Activated B cell treated with CpG ODN at 0.5 μM for 24 hours (primary cell): ENCODE results near the gene WASL. TPM values are rescaled to one million over a fixed set of nuclear protein-coding genes. Genes with fewer than 3 reads are reported as not detected.

Source experiments
- ATAC-seq: fragments of 200-7000 bp; cut with Tn5 transposase; one replicate; pipeline ENCODE4 v1.10.0; 2021; ENCODE audit warnings: low read depth, mild to moderate bottlenecking, moderate library complexity
- CTCF ChIA-PET: fragments of 350-600 bp; sonication (Branson Sonifier 250); formaldehyde crosslinking; loops from one replicate; lab custom pipeline; 2021; ENCODE audit warnings: antibody characterized with exemption; lab: Charles Lee
- POLR2A ChIA-PET: fragments of 350-600 bp; sonication (Branson Sonifier 250); formaldehyde crosslinking; loops from one replicate; lab custom pipeline; 2021; ENCODE audit warnings: antibody characterized with exemption; lab: Charles Lee
- DNase-seq: peaks from one replicate; pipeline ENCODE4 v3.0.0; 2022
- H3K27ac Mint-ChIP-seq: one replicate; pipeline ENCODE4 v1.8.0; 2020; ENCODE audit warnings: mixed read lengths
- H3K27me3 Mint-ChIP-seq: one replicate; pipeline ENCODE4 v1.8.0; 2021; ENCODE audit warnings: mixed read lengths
- H3K36me3 Mint-ChIP-seq: one replicate; pipeline ENCODE4 v1.8.0; 2021; ENCODE audit warnings: low read depth, mixed read lengths
- H3K4me1 Mint-ChIP-seq: one replicate; pipeline ENCODE4 v1.8.0; 2021; ENCODE audit warnings: mixed read lengths
- H3K4me3 Mint-ChIP-seq: one replicate; pipeline ENCODE4 v1.8.0; 2020; ENCODE audit warnings: mild to moderate bottlenecking, mixed read lengths
- H3K9me3 Mint-ChIP-seq: one replicate; pipeline ENCODE4 v1.8.0; 2020; ENCODE audit warnings: mixed read lengths
- intact Hi-C: fragments of 100-400 bp; cut with micrococcal nuclease; formaldehyde crosslinking; loops from one replicate; pipeline ENCODE4 v1.15.1; 2024
- total RNA-seq: library from RNA; stranded (reverse); gene quantifications from 2 replicates; pipeline ENCODE4 v1.2.3, GENCODE V29; 2022
- TF ChIP-seq, protein P1 (sequence below): fragments of 200-600 bp; IDR thresholded peaks from one replicate; pipeline ENCODE4 v1.8.0; 2022; ENCODE audit warnings: antibody characterized with exemption, mild to moderate bottlenecking

WASL gene
- total RNA-seq, 1 donor from 2014 or later = 6.9 TPM

DNA sequence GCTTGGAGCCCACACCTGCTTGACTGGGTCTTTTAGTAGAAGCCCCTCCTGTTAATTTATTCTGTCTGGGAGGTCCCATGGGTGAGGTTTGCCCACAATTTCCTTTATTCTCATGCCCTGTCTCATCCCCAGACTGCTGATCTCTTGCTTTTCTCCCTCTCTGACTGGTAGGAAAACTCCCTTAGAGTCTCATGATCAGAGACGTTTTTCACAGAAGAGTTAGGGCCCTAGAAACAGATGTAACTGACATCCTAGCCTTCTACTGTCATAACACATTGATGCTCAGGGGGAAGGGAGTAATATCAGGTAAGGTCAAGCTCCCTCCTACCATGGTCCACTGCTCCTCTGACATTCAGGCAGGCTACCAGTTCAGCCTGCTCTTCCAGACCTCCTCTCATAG is 43.7 kb upstream of the WASL start:
- H3K27ac Mint-ChIP-seq = no peak overlapping the region
- DNase-seq (no peak), ATAC-seq (no peak)
- no peaks in the 10 kb centered on the region for H3K27me3 Mint-ChIP-seq
- no peak overlapping the region for H3K4me3 Mint-ChIP-seq
- no peaks in the 10 kb centered on the region for H3K9me3 Mint-ChIP-seq
- TF ChIP-seq, protein P1, sequence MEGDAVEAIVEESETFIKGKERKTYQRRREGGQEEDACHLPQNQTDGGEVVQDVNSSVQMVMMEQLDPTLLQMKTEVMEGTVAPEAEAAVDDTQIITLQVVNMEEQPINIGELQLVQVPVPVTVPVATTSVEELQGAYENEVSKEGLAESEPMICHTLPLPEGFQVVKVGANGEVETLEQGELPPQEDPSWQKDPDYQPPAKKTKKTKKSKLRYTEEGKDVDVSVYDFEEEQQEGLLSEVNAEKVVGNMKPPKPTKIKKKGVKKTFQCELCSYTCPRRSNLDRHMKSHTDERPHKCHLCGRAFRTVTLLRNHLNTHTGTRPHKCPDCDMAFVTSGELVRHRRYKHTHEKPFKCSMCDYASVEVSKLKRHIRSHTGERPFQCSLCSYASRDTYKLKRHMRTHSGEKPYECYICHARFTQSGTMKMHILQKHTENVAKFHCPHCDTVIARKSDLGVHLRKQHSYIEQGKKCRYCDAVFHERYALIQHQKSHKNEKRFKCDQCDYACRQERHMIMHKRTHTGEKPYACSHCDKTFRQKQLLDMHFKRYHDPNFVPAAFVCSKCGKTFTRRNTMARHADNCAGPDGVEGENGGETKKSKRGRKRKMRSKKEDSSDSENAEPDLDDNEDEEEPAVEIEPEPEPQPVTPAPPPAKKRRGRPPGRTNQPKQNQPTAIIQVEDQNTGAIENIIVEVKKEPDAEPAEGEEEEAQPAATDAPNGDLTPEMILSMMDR = no peak
- no peaks in the 10 kb centered on the region for H3K36me3 Mint-ChIP-seq
- ChIA-PET POLR2A (no interaction called here), CTCF (no interaction called here)
- intact Hi-C loops = no loop called here
- no peaks in the 10 kb centered on the region for H3K4me1 Mint-ChIP-seq

DNA sequence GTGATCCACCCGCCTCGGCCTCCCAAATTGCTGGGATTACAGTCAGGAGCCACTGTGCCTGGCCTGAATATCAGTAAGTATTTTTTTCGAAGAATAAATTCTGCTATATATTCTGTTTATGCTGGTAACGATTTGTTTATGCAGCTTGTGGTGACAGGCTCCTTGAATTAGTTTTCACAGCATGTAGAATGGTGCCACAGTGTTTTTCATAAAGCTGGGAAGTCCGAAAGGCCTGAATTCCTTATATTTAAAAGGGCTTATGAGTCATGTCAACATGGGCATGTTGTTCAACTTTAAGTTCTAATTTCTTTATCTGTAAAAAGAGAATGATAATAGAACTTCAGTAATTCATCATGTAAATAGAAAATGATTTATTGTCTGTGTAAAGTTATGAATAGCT is 42.2 kb upstream of the WASL start:
- H3K4me1 Mint-ChIP-seq = no peaks in the 10 kb centered on the region
- no peaks in the 10 kb centered on the region for H3K36me3 Mint-ChIP-seq
- POLR2A ChIA-PET = no interaction called here
- intact Hi-C loops = no loop called here
- no peak overlapping the region for H3K27ac Mint-ChIP-seq
- ATAC-seq (no peak), DNase-seq (no peak)
- H3K4me3 Mint-ChIP-seq = no peak overlapping the region
- H3K9me3 Mint-ChIP-seq = no peaks in the 10 kb centered on the region
- H3K27me3 Mint-ChIP-seq = no peaks in the 10 kb centered on the region
- TF ChIP-seq, protein P1 = no peak
- CTCF ChIA-PET = no interaction called here

DNA sequence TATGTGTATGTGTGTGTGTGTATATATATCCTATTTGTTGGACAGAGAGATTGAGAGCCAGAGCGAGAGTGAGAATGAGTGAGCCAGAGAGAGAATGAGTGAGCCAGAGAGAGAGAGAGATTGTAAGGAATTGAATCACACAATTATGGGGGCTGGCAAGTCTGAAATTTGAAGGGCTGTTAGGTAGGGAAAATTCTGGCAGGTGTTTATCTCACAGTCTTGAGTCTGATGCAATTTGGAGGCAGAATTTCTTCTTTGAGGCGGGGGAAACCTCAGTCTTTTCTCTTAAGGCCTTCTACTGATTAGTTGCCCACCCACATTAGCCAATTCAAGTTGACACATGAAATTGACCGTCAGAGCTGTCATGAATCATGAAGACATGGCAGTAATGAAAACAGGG is 41.0 kb upstream of the WASL start:
- Mint-ChIP-seq H3K27me3 (no peaks in the 10 kb centered on the region), H3K4me1 (no peaks in the 10 kb centered on the region), H3K4me3 (no peak overlapping the region), H3K9me3 (no peaks in the 10 kb centered on the region), H3K36me3 (no peaks in the 10 kb centered on the region), H3K27ac (no peak overlapping the region)
- CTCF ChIA-PET = no interaction called here
- ATAC-seq (no peak), DNase-seq (no peak)
- TF ChIP-seq, protein P1 = no peak
- POLR2A ChIA-PET = no interaction called here
- intact Hi-C loops = no loop called here

DNA sequence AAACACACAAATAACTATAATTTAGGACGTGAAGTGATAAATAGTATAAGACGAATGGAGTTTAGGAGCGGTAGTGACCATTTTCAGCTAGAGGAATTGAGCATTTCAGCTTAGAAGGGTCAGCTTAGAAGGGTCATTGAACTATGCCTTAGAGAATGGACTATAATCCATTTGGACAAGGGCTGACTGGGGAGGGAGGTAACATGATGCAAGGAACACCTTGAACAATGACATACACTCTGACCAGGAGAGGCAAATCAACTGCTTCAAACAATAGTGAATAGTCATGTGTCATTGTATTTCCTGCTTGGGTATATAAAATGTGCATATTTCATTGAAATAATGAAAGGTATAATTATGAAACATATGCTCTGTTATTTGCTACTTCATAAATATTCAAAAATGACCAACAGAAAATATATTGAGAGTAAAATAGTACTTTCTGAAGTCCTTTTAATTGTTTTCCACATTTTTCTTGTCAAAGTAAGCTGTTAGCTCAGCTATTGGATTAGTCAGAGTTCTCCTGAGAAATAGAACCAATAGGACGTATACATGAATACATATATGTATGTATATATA is 40.5 kb upstream of the WASL start:
- CTCF ChIA-PET = no interaction called here

DNA sequence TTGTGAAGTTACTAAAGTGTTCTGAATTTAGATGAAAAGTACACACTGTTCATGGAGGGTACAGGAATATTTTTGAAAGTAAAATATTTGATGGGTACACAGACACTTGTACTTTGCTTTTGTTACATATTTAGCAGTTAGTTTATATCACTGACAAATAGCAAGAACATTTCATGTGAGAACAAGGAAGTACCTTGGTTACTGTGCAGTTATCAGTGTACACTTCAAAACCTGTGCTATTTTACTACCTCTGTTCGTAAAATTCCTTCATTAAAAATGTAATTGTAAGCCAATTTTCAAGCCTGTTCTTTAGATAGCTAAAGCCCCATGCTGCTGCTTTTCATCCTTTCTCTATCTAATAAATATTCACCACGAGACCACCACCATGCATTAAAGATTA is 39.8 kb upstream of the WASL start:
- Mint-ChIP-seq H3K36me3 (no peaks in the 10 kb centered on the region), H3K9me3 (no peaks in the 10 kb centered on the region), H3K27ac (no peak overlapping the region), H3K4me3 (no peak overlapping the region), H3K27me3 (no peaks in the 10 kb centered on the region), H3K4me1 (no peaks in the 10 kb centered on the region)
- ChIA-PET CTCF (no interaction called here), POLR2A (no interaction called here)
- no peak for ATAC-seq
- TF ChIP-seq, protein P1 = no peak
- intact Hi-C loops = no loop called here
- DNase-seq = no peak

More for the DNA sequence above, 40.5 kb upstream of the WASL start:
- H3K9me3 Mint-ChIP-seq = no peaks in the 10 kb centered on the region
- intact Hi-C loops = no loop called here
- H3K4me1 Mint-ChIP-seq = no peaks in the 10 kb centered on the region
- H3K36me3 Mint-ChIP-seq = no peaks in the 10 kb centered on the region
- TF ChIP-seq, protein P1 = no peak
- POLR2A ChIA-PET = no interaction called here
- no peak overlapping the region for H3K4me3 Mint-ChIP-seq
- no peak for ATAC-seq
- no peak overlapping the region for H3K27ac Mint-ChIP-seq
- no peak for DNase-seq
- no peaks in the 10 kb centered on the region for H3K27me3 Mint-ChIP-seq
